Measurements from ENCODE around the gene VAMP2.

DNA sequence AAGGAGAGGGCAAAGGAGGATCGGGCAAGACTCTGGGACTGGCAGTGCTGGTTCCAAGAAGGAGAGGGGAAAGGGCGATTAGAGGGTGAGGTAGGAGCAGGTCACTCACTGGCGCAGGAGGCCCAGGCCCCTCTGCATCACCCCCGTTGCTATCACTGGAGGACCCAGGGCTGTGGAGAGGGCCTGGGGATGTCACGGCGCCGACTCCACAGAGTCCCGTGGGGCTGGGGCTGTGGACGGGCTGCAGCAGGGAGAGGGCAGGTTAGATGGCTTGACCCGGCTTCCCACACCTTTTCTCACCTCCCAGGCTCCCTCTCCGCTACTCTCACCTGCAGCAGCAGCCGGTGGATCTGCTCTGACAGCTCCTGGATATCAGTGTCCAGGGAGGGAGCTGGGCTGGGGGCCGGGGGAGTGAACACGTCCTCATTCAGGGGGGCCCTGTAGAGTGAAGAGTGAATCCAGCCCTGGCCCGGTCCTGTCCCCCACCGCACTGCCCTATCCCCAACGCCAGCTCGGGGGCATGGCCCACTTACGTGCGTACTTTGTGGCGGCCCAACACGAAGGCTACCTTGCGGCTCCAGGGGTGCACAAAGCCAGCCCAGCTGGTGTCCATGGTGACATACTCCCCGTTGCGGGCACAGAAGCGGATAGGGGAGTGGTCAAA, 15.5 kb downstream of the VAMP2 start:
- TF ChIP-seq, protein P1, sequence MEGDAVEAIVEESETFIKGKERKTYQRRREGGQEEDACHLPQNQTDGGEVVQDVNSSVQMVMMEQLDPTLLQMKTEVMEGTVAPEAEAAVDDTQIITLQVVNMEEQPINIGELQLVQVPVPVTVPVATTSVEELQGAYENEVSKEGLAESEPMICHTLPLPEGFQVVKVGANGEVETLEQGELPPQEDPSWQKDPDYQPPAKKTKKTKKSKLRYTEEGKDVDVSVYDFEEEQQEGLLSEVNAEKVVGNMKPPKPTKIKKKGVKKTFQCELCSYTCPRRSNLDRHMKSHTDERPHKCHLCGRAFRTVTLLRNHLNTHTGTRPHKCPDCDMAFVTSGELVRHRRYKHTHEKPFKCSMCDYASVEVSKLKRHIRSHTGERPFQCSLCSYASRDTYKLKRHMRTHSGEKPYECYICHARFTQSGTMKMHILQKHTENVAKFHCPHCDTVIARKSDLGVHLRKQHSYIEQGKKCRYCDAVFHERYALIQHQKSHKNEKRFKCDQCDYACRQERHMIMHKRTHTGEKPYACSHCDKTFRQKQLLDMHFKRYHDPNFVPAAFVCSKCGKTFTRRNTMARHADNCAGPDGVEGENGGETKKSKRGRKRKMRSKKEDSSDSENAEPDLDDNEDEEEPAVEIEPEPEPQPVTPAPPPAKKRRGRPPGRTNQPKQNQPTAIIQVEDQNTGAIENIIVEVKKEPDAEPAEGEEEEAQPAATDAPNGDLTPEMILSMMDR (conservative IDR thresholded peaks at IDR 0.05 in 1 of 2, IDR thresholded peaks at IDR 0.05 in 1 of 2; ENCODE audit: extremely low read depth in 1 of 2, insufficient read depth in 1 of 2, low read depth in 1 of 2, low read length in 2 of 2): no peak
- TF ChIP-seq EZH2 (IDR thresholded peaks at IDR 0.05; ENCODE audit: borderline replicate concordance, low read length): no peak

All from mammary epithelial cell (primary cell).